ENCODE data around the gene PAX8. TPM values are rescaled to one million over a fixed set of nuclear protein-coding genes. Genes with fewer than 3 reads are reported as not detected.
A peak's percentile ranks its signal among the peaks of the same experiment; 100 is the strongest.

Gene PAX8
- total RNA-seq, 3 donors from 2014 or later: under 0.01 to 2.6 (median 1.0) TPM

GRCh38 chr2:113212245-113213060 lies 66.3 kb downstream of the PAX8 start:
- DNase-seq (ENCODE audit: low spot score in 2 of 2): no peak

GRCh38 chr2:113211226-113212105 lies 67.3 kb downstream of the PAX8 start:
- H3K36me3 ChIP-seq: no peaks in the 10 kb centered on the region
- no peaks in the 10 kb centered on the region for H3K27me3 ChIP-seq
- peak overlapping the region; percentile 52 to 56 for H3K27ac ChIP-seq
- H3K4me1 ChIP-seq: no peaks in the 10 kb centered on the region
- intact Hi-C loops (cut with DNase I; ENCODE audit: low total_unique reads): no loop called here
- DNase-seq (ENCODE audit: low spot score in 2 of 2): no peak
- TF ChIP-seq POLR2A (IDR thresholded peaks at IDR 0.05) (no peak), POLR2AphosphoS5 (IDR thresholded peaks at IDR 0.05) (no peak), CTCF (IDR thresholded peaks at IDR 0.05) (no peak)
- H3K4me3 ChIP-seq: no peak overlapping the region
- H3K9me3 ChIP-seq: no peaks in the 10 kb centered on the region

More at GRCh38 chr2:113212245-113213060, 66.3 kb downstream of the PAX8 start:
- H3K27me3 ChIP-seq: no peaks in the 10 kb centered on the region
- no peaks in the 10 kb centered on the region for H3K9me3 ChIP-seq
- TF ChIP-seq CTCF (IDR thresholded peaks at IDR 0.05): no peak
- no peak for TF ChIP-seq POLR2A (IDR thresholded peaks at IDR 0.05)
- H3K4me3 ChIP-seq: peak overlapping the region in 1 of 3 donors; percentile 44
- H3K4me1 ChIP-seq: peaks cover 0 to 3% of the 10 kb centered on the region in 2 donors
- H3K27ac ChIP-seq: peak overlapping the region; percentile 52 to 56
- intact Hi-C loops (cut with DNase I; ENCODE audit: low total_unique reads): no loop called here
- H3K36me3 ChIP-seq: no peaks in the 10 kb centered on the region

- Histone ChIP-seq H3K9me3 (no peaks in the 10 kb centered on the region), H3K36me3 (no peaks in the 10 kb centered on the region), H3K4me1 (no peaks in the 10 kb centered on the region), H3K27ac (no peak overlapping the region), H3K27me3 (no peaks in the 10 kb centered on the region), H3K4me3 (no peak overlapping the region)
- intact Hi-C loops (cut with DNase I; ENCODE audit: low total_unique reads): loop anchor here (5.0 kb wide), 1 partner anchor 163 kb away; no protein-coding TSS in a partner anchor
- no peak for TF ChIP-seq POLR2AphosphoS5 (IDR thresholded peaks at IDR 0.05)
- DNase-seq (ENCODE audit: low spot score in 2 of 2): no peak
These were observed 69.0 kb downstream of the PAX8 start for GRCh38 chr2:113209646-113210171.

- no peaks in the 10 kb centered on the region for H3K27me3 ChIP-seq
- H3K36me3 ChIP-seq: no peaks in the 10 kb centered on the region
- DNase-seq (ENCODE audit: low spot score in 2 of 2): no peak
- no peaks in the 10 kb centered on the region for H3K9me3 ChIP-seq
- H3K4me1 ChIP-seq: no peaks in the 10 kb centered on the region
- no peak overlapping the region for H3K4me3 ChIP-seq
- H3K27ac ChIP-seq: no peak overlapping the region
- intact Hi-C loops (cut with DNase I; ENCODE audit: low total_unique reads): loop anchor here (5.0 kb wide), 1 partner anchor 163 kb away; no protein-coding TSS in a partner anchor
- TF ChIP-seq POLR2A (IDR thresholded peaks at IDR 0.05): no peak
These were observed 69.6 kb downstream of the PAX8 start for GRCh38 chr2:113209011-113209645.

GRCh38 chr2:113208396-113208795 lies 70.3 kb downstream of the PAX8 start:
- DNase-seq (ENCODE audit: low spot score in 2 of 2): no peak
- Histone ChIP-seq H3K27ac (no peak overlapping the region), H3K4me3 (no peak overlapping the region), H3K4me1 (no peaks in the 10 kb centered on the region), H3K9me3 (no peaks in the 10 kb centered on the region), H3K36me3 (no peaks in the 10 kb centered on the region), H3K27me3 (no peaks in the 10 kb centered on the region)
- intact Hi-C loops (cut with DNase I; ENCODE audit: low total_unique reads): loop anchor here (5.0 kb wide), 1 partner anchor 164 kb away; no protein-coding TSS in a partner anchor
- no peak for TF ChIP-seq CTCF (IDR thresholded peaks at IDR 0.05)
- TF ChIP-seq POLR2AphosphoS5 (IDR thresholded peaks at IDR 0.05): no peak
- TF ChIP-seq POLR2A (IDR thresholded peaks at IDR 0.05): no peak
